MM.1S (cell line): ENCODE measurements around the gene SPNS2.

ENCODE experiments used
- DNase-seq: peaks from one replicate; pipeline ENCODE4 v3.0.0-alpha.2; 2015
- H2AFZ ChIP-seq: fragments of 300-600 bp; sonication (generic); 2 replicates; pipeline ENCODE4 v1.6.0; 2016; ENCODE audit warnings: antibody characterized with exemption, low read length
- H3F3A ChIP-seq: fragments of 300-600 bp; sonication (generic); 2 replicates; pipeline ENCODE4 v1.6.1; 2016; ENCODE audit warnings: mild to moderate bottlenecking, antibody characterized with exemption, low read length, moderate library complexity, mixed read lengths; ENCODE audit not compliant: insufficient read depth
- H3K27ac ChIP-seq: fragments of 300-600 bp; sonication (generic); 2 replicates; pipeline ENCODE4 v1.5.1; 2016; ENCODE audit warnings: mild to moderate bottlenecking, low read length
- H3K27me3 ChIP-seq: fragments of 300-600 bp; sonication (generic); replicated peaks from 2 replicates; pipeline ENCODE4 v1.6.0; 2016; ENCODE audit warnings: low read length; ENCODE audit not compliant: insufficient read depth
- H3K36me3 ChIP-seq: fragments of 300-600 bp; sonication (generic); replicated peaks from 2 replicates; pipeline ENCODE4 v1.6.1; 2016; ENCODE audit warnings: mild to moderate bottlenecking, low read length, mixed read lengths; ENCODE audit not compliant: insufficient read depth
- H3K4me1 ChIP-seq: fragments of 300-600 bp; sonication (generic); 2 replicates; pipeline ENCODE4 v1.6.1; 2016; ENCODE audit warnings: low read length, mixed read lengths
- H3K4me2 ChIP-seq: fragments of 300-600 bp; sonication (generic); 2 replicates; pipeline ENCODE4 v1.6.0; 2016; ENCODE audit warnings: low read depth, low read length
- H3K4me3 ChIP-seq: fragments of 300-600 bp; sonication (generic); 2 replicates; pipeline ENCODE4 v1.5.1; 2016; ENCODE audit warnings: low read length, mixed read lengths
- H3K79me2 ChIP-seq: fragments of 300-600 bp; sonication (generic); 2 replicates; pipeline ENCODE4 v1.6.1; 2016; ENCODE audit warnings: mixed run types, low read length, mixed read lengths
- H3K9ac ChIP-seq: fragments of 300-600 bp; sonication (generic); 2 replicates; pipeline ENCODE4 v1.6.1; 2016; ENCODE audit warnings: low read length, mixed read lengths
- H3K9me2 ChIP-seq: fragments of 300-600 bp; sonication (generic); replicated peaks from 2 replicates; pipeline ENCODE4 v1.6.1; 2016; ENCODE audit warnings: mild to moderate bottlenecking, low read length, mixed read lengths; ENCODE audit not compliant: insufficient read depth
- H3K9me3 ChIP-seq: fragments of 300-600 bp; sonication (generic); replicated peaks from 2 replicates; pipeline ENCODE4 v1.6.1; 2016; ENCODE audit warnings: mild to moderate bottlenecking, low read length, mixed read lengths; ENCODE audit not compliant: insufficient read depth
- H4K20me1 ChIP-seq: fragments of 300-600 bp; sonication (generic); 2 replicates; pipeline ENCODE4 v1.6.1; 2016; ENCODE audit warnings: mild to moderate bottlenecking, low read length, moderate library complexity, mixed read lengths; ENCODE audit not compliant: insufficient read depth
- EZH2 ChIP-seq: fragments of 300-600 bp; sonication (generic); optimal IDR thresholded peaks from 2 replicates; pipeline ENCODE3; 2017; ENCODE audit warnings: low read depth, mild to moderate bottlenecking, antibody characterized with exemption, low read length, mixed read lengths
- EZH2phosphoT487 ChIP-seq: fragments of 300-600 bp; sonication (generic); IDR thresholded peaks from 2 replicates; pipeline ENCODE4 v1.6.1; 2018; ENCODE audit warnings: antibody characterized with exemption, low read length
- TF ChIP-seq, protein P1 (sequence below): fragments of 300-600 bp; sonication (generic); IDR thresholded peaks from 2 replicates; pipeline ENCODE4 v1.5.1; 2016; ENCODE audit warnings: antibody characterized with exemption, low read length, mixed read lengths

Gene SPNS2

DNA sequence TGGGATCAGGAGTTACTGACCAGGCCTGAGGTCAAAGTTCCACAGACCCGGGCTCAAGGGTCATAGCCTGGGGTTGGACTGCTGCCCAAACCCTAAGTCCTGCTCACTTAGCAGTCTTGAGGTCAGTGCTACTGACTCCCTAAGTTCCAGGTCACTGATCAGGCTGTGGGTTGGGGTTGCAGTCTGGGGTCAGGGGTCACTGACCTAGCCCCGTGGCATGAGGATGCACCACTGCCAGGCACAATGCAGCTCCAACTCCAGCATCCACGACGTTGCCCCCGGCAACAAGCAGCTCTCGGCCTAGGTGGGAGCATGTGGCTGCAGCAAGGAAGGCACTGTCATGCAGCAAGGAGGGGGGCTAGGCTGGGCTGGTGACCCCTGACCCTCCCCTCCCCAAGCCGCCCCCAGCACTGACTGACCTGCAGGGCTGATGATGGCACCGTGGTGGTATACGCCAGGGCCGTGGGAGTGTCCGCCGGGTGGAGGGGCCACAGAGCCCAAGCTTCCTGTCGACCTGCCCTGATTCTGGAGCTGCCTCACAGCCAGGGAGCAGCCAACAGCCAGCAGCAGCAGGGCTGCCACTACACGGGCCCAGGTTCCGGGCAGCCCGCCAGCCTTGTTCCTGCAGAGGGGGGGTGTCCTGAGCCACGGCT is 60.6 kb downstream of the SPNS2 start:
- Histone ChIP-seq H3K4me2 (no peak overlapping the region), H3K4me1 (peaks cover 30% of the 10 kb centered on the region), H4K20me1 (no peaks in the 10 kb centered on the region), H3F3A (peaks cover 16% of the 10 kb centered on the region), H2AFZ (no peak overlapping the region), H3K36me3 (no peaks in the 10 kb centered on the region), H3K79me2 (peaks cover 13% of the 10 kb centered on the region), H3K4me3 (no peak overlapping the region), H3K9ac (no peak overlapping the region), H3K27ac (no peak overlapping the region), H3K9me2 (no peaks in the 10 kb centered on the region), H3K27me3 (no peaks in the 10 kb centered on the region), H3K9me3 (no peaks in the 10 kb centered on the region)
- DNase-seq, result no peak
- TF ChIP-seq, protein P1, sequence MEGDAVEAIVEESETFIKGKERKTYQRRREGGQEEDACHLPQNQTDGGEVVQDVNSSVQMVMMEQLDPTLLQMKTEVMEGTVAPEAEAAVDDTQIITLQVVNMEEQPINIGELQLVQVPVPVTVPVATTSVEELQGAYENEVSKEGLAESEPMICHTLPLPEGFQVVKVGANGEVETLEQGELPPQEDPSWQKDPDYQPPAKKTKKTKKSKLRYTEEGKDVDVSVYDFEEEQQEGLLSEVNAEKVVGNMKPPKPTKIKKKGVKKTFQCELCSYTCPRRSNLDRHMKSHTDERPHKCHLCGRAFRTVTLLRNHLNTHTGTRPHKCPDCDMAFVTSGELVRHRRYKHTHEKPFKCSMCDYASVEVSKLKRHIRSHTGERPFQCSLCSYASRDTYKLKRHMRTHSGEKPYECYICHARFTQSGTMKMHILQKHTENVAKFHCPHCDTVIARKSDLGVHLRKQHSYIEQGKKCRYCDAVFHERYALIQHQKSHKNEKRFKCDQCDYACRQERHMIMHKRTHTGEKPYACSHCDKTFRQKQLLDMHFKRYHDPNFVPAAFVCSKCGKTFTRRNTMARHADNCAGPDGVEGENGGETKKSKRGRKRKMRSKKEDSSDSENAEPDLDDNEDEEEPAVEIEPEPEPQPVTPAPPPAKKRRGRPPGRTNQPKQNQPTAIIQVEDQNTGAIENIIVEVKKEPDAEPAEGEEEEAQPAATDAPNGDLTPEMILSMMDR, result no peak
- TF ChIP-seq EZH2phosphoT487 (no peak), EZH2 (no peak)

DNA sequence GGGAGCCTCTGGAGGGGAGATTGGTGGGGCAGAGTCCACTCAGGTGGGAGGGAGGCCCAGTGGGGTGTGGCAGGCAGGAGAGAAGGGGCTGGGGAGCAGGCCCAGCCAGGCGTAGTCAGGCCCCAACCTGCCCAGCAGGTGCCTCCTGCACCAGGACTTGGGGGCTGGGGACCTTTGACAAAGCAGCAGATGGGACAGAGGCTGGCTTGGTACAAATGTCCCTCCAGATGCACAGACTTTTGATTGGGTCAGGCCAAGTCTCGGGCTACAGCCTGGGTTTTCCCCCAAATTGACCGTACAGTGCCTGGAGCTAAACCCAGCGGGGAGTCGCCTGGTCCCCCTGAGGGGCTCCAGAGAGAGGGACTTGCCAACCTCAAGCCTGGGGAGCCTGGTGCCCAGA is 61.3 kb downstream of the SPNS2 start:
- Histone ChIP-seq H3F3A (peaks cover 16% of the 10 kb centered on the region), H3K4me2 (no peak overlapping the region), H3K9ac (no peak overlapping the region), H3K4me3 (no peak overlapping the region), H2AFZ (no peak overlapping the region), H3K9me2 (no peaks in the 10 kb centered on the region), H3K27me3 (no peaks in the 10 kb centered on the region), H3K79me2 (peaks cover 6% of the 10 kb centered on the region), H3K36me3 (no peaks in the 10 kb centered on the region), H3K9me3 (no peaks in the 10 kb centered on the region), H4K20me1 (no peaks in the 10 kb centered on the region), H3K27ac (no peak overlapping the region), H3K4me1 (peaks cover 30% of the 10 kb centered on the region)
- DNase-seq, result no peak
- TF ChIP-seq EZH2phosphoT487 (no peak), EZH2 (no peak)
- TF ChIP-seq, protein P1, result no peak

DNA sequence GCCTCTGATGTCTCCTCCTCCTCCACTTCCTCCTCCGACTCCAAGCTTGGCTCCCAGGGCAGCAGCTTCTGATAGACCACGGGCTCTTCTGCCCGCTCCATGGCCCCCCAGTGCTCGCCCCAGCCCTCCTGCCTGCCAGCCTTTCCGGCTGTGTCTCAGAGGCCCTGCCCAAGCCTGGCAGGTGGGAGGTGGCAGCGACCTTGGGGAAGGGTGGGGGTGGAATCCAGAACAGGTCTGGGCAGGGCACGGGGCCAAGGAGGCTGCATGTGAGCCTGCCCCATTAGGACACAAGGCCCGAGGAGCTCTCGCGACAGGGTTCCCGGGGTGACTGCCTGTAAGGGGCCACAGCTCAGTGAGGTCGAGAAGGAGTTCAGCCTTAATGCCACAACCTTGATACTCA is 61.7 kb downstream of the SPNS2 start, which contains the start of gene GGT6:
Gene GGT6, minus strand, starts transcription at position 157 of the 400 bp plus-strand sequence. Its CDS starts 56 bp downstream, at position 101.
- peaks cover 30% of the 10 kb centered on the region for H3K4me1 ChIP-seq
- H2AFZ ChIP-seq, result no peak within 1 kb of the TSS
- H3K9ac ChIP-seq, result no peak within 1 kb of the TSS
- no peaks in the 10 kb centered on the region for H3K9me3 ChIP-seq
- H3F3A ChIP-seq, result peaks cover 16% of the 10 kb centered on the region
- H3K4me2 ChIP-seq, result no peak within 1 kb of the TSS; the same call in 1 of the 2 replicates
- H4K20me1 ChIP-seq, result no peaks in the 10 kb centered on the region
- no peak for DNase-seq
- TF ChIP-seq, protein P1, result no peak
- TF ChIP-seq EZH2, result no peak
- TF ChIP-seq EZH2phosphoT487, result no peak
- peak within 1 kb of the TSS; percentile 78; the same call in 1 of the 2 replicates for H3K27ac ChIP-seq
- H3K36me3 ChIP-seq, result no peaks in the 10 kb centered on the region
- no peak within 1 kb of the TSS for H3K4me3 ChIP-seq
- no peaks in the 10 kb centered on the region for H3K27me3 ChIP-seq
- peaks cover 3% of the 10 kb centered on the region for H3K79me2 ChIP-seq
- no peaks in the 10 kb centered on the region for H3K9me2 ChIP-seq
